ENCODE data around the gene CACNG4. TPM values are rescaled to one million over a fixed set of nuclear protein-coding genes. Genes with fewer than 3 reads are reported as not detected.

The CACNG4 gene
- total and polyA plus RNA-seq, 2 experiments from 2014 or later, result 1.6 to 4.1 TPM

- Histone ChIP-seq H3K4me1 (ENCODE audit: insufficient read depth) (no peaks in the 10 kb centered on the region), H3K4me3 (no peak overlapping the region), H3K79me2 (replicated peaks; ENCODE audit: insufficient read depth) (no peaks in the 10 kb centered on the region), H3K4me2 (no peak overlapping the region), H4K20me1 (replicated peaks; ENCODE audit: insufficient read depth) (no peaks in the 10 kb centered on the region), H3F3A (replicated peaks; ENCODE audit: low read depth) (no peaks in the 10 kb centered on the region), H2AFZ (no peak overlapping the region), H3K36me3 (ENCODE audit: insufficient read depth) (no peaks in the 10 kb centered on the region), H3K9me2 (ENCODE audit: insufficient read depth) (no peaks in the 10 kb centered on the region), H3K27me3 (ENCODE audit: insufficient read depth) (no peaks in the 10 kb centered on the region), H3K27ac (ENCODE audit: low read depth) (no peak overlapping the region)
- DNase-seq (ENCODE audit: low spot score), result no peak
- TF ChIP-seq, protein P1, sequence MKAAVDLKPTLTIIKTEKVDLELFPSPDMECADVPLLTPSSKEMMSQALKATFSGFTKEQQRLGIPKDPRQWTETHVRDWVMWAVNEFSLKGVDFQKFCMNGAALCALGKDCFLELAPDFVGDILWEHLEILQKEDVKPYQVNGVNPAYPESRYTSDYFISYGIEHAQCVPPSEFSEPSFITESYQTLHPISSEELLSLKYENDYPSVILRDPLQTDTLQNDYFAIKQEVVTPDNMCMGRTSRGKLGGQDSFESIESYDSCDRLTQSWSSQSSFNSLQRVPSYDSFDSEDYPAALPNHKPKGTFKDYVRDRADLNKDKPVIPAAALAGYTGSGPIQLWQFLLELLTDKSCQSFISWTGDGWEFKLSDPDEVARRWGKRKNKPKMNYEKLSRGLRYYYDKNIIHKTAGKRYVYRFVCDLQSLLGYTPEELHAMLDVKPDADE (IDR thresholded peaks at IDR 0.05), result no peak
- no peak for TF ChIP-seq CREB1 (CRISPR knock-in tag; IDR thresholded peaks at IDR 0.05; ENCODE audit: low read depth)
- no peak for TF ChIP-seq JUNB (IDR thresholded peaks at IDR 0.05; ENCODE audit: unreplicated experiment)
- TF ChIP-seq, protein P2, sequence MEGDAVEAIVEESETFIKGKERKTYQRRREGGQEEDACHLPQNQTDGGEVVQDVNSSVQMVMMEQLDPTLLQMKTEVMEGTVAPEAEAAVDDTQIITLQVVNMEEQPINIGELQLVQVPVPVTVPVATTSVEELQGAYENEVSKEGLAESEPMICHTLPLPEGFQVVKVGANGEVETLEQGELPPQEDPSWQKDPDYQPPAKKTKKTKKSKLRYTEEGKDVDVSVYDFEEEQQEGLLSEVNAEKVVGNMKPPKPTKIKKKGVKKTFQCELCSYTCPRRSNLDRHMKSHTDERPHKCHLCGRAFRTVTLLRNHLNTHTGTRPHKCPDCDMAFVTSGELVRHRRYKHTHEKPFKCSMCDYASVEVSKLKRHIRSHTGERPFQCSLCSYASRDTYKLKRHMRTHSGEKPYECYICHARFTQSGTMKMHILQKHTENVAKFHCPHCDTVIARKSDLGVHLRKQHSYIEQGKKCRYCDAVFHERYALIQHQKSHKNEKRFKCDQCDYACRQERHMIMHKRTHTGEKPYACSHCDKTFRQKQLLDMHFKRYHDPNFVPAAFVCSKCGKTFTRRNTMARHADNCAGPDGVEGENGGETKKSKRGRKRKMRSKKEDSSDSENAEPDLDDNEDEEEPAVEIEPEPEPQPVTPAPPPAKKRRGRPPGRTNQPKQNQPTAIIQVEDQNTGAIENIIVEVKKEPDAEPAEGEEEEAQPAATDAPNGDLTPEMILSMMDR (conservative IDR thresholded peaks at IDR 0.05; ENCODE audit: low read depth in 2 of 2), result no peak
- TF ChIP-seq, protein P3, sequence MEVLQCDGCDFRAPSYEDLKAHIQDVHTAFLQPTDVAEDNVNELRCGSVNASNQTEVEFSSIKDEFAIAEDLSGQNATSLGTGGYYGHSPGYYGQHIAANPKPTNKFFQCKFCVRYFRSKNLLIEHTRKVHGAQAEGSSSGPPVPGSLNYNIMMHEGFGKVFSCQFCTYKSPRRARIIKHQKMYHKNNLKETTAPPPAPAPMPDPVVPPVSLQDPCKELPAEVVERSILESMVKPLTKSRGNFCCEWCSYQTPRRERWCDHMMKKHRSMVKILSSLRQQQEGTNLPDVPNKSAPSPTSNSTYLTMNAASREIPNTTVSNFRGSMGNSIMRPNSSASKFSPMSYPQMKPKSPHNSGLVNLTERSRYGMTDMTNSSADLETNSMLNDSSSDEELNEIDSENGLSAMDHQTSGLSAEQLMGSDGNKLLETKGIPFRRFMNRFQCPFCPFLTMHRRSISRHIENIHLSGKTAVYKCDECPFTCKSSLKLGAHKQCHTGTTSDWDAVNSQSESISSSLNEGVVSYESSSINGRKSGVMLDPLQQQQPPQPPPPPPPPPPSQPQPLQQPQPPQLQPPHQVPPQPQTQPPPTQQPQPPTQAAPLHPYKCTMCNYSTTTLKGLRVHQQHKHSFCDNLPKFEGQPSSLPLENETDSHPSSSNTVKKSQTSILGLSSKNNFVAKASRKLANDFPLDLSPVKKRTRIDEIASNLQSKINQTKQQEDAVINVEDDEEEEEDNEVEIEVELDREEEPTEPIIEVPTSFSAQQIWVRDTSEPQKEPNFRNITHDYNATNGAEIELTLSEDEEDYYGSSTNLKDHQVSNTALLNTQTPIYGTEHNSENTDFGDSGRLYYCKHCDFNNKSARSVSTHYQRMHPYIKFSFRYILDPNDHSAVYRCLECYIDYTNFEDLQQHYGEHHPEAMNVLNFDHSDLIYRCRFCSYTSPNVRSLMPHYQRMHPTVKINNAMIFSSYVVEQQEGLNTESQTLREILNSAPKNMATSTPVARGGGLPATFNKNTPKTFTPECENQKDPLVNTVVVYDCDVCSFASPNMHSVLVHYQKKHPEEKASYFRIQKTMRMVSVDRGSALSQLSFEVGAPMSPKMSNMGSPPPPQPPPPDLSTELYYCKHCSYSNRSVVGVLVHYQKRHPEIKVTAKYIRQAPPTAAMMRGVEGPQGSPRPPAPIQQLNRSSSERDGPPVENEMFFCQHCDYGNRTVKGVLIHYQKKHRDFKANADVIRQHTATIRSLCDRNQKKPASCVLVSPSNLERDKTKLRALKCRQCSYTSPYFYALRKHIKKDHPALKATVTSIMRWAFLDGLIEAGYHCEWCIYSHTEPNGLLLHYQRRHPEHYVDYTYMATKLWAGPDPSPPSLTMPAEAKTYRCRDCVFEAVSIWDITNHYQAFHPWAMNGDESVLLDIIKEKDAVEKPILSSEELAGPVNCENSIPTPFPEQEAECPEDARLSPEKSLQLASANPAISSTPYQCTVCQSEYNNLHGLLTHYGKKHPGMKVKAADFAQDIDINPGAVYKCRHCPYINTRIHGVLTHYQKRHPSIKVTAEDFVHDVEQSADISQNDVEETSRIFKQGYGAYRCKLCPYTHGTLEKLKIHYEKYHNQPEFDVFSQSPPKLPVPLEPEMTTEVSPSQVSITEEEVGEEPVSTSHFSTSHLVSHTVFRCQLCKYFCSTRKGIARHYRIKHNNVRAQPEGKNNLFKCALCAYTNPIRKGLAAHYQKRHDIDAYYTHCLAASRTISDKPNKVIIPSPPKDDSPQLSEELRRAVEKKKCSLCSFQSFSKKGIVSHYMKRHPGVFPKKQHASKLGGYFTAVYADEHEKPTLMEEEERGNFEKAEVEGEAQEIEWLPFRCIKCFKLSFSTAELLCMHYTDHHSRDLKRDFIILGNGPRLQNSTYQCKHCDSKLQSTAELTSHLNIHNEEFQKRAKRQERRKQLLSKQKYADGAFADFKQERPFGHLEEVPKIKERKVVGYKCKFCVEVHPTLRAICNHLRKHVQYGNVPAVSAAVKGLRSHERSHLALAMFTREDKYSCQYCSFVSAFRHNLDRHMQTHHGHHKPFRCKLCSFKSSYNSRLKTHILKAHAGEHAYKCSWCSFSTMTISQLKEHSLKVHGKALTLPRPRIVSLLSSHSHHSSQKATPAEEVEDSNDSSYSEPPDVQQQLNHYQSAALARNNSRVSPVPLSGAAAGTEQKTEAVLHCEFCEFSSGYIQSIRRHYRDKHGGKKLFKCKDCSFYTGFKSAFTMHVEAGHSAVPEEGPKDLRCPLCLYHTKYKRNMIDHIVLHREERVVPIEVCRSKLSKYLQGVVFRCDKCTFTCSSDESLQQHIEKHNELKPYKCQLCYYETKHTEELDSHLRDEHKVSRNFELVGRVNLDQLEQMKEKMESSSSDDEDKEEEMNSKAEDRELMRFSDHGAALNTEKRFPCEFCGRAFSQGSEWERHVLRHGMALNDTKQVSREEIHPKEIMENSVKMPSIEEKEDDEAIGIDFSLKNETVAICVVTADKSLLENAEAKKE (CRISPR knock-in tag; IDR thresholded peaks at IDR 0.05), result no peak
- TF ChIP-seq ZNF331 (CRISPR knock-in tag; IDR thresholded peaks at IDR 0.05; ENCODE audit: low read depth), result no peak
- no peak for TF ChIP-seq EZH2phosphoT487 (IDR thresholded peaks at IDR 0.05; ENCODE audit: unreplicated experiment)
- TF ChIP-seq ZNF114 (CRISPR knock-in tag; IDR thresholded peaks at IDR 0.05), result no peak
- TF ChIP-seq POLR2AphosphoS5 (IDR thresholded peaks at IDR 0.05; ENCODE audit: low read depth), result no peak
- no peak for TF ChIP-seq STAT1 (IDR thresholded peaks at IDR 0.05; ENCODE audit: unreplicated experiment)
- no peak for TF ChIP-seq EZH2 (IDR thresholded peaks at IDR 0.05; ENCODE audit: low read depth, unreplicated experiment)
- no peak for TF ChIP-seq REST (IDR thresholded peaks at IDR 0.05; ENCODE audit: unreplicated experiment)
- Mint-ChIP-seq H3K4me1 (no peaks in the 10 kb centered on the region), H3K4me3 (no peak overlapping the region), H3K9me3 (no peaks in the 10 kb centered on the region), H3K36me3 (ENCODE audit: low read depth) (no peaks in the 10 kb centered on the region), H3K27ac (no peak overlapping the region), H3K27me3 (ENCODE audit: insufficient read depth, low read depth, poor library complexity) (peaks cover 2% of the 10 kb centered on the region)
- ATAC-seq, result no peak
These were observed 61.8 kb downstream of the CACNG4 start for GRCh38 chr17:67026341-67026740.

Measured in GM23338 (cell line).